EL (cell line): Measurements from ENCODE around the gene TMEM219.
"Not testable (repeated sequence)": the region's sequence is repeated elsewhere in the genome, so short reads cannot be mapped to it uniquely, and the experiment has no call there.

ENCODE experiments used
- DNase-seq: peaks from one replicate; pipeline ENCODE4 v3.0.0-alpha.2; 2016

Gene TMEM219

DNA sequence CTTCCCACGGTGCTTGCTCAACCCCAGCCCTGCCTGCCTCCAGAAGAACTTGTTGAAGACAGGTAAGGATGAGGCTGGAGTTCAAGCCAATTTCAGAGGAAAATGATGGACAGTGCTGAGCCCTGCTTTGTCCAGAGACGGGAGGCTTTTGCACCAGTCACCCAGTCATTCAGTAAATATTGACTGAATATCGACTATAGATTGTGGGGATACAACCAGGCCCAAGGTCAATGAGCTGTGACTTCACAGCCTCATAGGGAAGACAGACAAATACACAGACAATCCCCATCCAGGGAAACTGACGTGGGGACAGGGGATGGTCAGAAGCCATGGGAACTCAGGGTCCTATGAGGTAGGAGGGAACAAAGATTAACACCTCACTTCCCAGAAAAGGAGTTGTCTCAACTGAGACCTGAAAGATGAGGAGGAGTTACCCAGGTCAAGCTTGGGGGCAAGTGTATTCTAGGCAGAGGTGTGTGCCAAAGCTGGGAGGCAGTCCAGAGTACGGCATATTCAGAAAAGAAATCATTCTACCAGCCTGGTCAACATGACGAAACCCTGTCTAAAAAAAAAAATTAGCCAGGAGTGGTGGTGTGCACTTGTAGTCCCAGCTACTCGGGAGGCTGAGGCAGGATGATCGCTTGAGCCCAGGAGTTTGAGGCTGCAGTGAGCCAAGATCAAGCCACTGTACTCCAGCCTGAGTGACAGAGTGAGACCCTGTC lies 54.8 kb downstream of the TMEM219 start:
- no peak for DNase-seq

DNA sequence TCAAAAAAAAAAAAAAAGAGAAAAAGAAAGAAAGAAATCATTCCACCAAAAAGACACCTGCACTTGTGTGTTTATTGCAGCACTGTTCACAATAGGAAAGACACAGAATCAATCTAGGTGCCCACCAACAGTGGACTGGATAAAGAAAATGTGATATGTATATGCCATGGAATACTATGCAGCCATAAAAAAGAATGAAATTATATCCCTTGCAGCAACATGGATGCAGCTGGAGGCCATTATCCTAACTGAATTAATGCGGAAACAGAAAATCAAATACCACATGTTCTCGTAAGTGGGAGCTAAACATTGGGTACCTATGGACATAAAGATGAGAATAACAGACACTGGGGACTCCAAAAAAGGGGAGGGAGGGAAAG lies 55.4 kb downstream of the TMEM219 start:
- DNase-seq: no peak

DNA sequence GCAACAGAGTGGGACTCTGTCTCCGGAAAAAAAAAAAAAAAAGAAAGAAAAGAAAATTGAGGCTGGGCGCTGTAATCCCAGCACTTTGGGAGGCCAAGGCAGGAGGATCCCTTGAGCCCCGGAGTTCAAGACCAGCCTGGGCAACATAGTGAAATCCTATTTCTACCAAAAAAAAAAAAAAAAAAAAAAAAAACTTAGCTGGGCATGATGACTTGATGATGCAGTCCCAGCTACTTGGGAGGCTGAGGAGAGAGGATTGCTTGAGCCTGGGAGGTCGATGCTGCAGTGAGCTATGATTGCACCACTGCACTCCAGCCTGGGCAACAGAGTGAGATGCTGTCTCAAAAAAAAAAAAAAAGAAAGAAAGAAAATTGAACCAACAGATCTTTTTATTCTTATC lies 56.1 kb downstream of the TMEM219 start:
- not testable (repeated sequence) for DNase-seq

DNA sequence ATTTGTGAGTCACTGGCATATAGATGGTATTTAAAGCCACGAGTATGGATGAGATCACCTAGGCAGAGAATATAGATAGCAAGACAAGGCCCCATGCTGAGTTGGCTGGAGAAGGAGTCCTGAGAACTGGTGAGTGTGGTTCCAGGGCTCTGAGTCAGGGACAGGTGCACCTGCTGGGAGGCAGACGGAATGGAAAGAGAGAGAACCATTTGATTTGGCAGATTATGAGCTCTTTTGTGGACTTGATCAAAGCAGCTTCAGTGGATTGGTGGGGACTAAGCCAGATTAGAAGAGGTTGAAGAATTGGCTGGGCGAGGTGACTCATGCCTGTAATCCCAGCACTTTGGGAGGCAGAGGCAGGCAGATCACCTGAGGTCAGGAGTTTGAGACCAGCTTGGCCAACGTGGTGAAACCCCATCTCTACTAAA lies 56.9 kb downstream of the TMEM219 start:
- DNase-seq: peak; percentile 6
